Measurements from ENCODE around the gene PCIF1.

DNA sequence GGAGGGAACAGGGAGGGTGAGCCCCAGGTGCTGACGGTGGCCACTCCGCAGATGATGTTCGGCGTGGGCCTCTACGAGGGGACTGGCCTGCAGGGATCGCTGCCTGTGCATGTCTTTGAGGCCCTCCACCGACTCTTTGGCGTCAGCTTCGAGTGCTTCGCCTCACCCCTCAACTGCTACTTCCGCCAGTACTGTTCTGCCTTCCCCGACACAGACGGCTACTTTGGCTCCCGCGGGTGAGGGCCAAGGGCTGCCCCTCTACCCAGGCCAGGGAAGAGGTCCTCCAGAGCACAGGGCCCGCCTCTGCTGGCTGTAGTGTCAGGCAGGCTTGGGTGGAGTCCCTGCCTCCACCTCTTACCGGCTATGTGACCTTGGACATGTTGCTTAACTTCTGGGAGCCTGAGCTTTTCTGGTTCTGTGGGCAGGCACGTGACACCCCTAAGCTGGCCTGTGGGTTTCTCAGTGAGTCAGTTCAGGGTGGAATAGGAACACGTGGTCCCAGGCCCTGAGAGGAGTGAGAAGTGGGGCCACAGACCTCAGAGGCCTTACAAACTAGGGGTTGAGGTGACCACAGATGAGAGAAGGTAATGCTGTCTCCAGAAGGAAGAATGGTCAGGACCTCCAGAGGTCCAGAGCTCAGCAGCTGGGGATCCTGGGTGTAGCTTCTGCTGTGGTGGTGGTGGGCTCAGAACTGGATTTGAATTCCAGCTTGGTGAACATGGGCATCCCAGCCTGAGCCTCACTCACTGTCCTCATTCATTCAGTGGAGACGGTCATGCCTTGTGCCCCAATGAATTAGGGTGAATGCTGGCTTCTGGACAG, 11.9 kb downstream of the PCIF1 start:
- TF ChIP-seq EZH2 (IDR thresholded peaks at IDR 0.05; ENCODE audit: borderline replicate concordance): no peak
- TF ChIP-seq, protein P1, sequence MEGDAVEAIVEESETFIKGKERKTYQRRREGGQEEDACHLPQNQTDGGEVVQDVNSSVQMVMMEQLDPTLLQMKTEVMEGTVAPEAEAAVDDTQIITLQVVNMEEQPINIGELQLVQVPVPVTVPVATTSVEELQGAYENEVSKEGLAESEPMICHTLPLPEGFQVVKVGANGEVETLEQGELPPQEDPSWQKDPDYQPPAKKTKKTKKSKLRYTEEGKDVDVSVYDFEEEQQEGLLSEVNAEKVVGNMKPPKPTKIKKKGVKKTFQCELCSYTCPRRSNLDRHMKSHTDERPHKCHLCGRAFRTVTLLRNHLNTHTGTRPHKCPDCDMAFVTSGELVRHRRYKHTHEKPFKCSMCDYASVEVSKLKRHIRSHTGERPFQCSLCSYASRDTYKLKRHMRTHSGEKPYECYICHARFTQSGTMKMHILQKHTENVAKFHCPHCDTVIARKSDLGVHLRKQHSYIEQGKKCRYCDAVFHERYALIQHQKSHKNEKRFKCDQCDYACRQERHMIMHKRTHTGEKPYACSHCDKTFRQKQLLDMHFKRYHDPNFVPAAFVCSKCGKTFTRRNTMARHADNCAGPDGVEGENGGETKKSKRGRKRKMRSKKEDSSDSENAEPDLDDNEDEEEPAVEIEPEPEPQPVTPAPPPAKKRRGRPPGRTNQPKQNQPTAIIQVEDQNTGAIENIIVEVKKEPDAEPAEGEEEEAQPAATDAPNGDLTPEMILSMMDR (IDR thresholded peaks at IDR 0.05; ENCODE audit: poor library complexity): no peak
